GM12892 (cell line): ENCODE data around the gene ATP5F1E.

ENCODE experiments used
- POLR2A ChIP-seq: IDR thresholded peaks from 2 replicates; pipeline ENCODE4 v1.6.1; 2011; ENCODE audit warnings: low read depth, low read length, control low read depth
- POLR2AphosphoS5 ChIP-seq: IDR thresholded peaks from 2 replicates; pipeline ENCODE4 v1.6.1; 2011; ENCODE audit warnings: low read depth, low read length, control low read depth

- TF ChIP-seq POLR2A (no peak), POLR2AphosphoS5 (no peak)
Measured at GRCh38 chr20:58986968-58987517, 45.1 kb downstream of the ATP5F1E start.
